Measurements from ENCODE around the gene LDLR.

- no peak for TF ChIP-seq EP300 (IDR thresholded peaks at IDR 0.05)
- no peak for TF ChIP-seq CTCF (IDR thresholded peaks at IDR 0.05)
- TF ChIP-seq KDM5A (IDR thresholded peaks at IDR 0.05): no peak
- no peak for TF ChIP-seq CEBPB (IDR thresholded peaks at IDR 0.05)
- TF ChIP-seq RAD21 (conservative IDR thresholded peaks at IDR 0.05 in 1 of 2, IDR thresholded peaks at IDR 0.05 in 1 of 2): no peak
- no peak for TF ChIP-seq FOSL2 (IDR thresholded peaks at IDR 0.05)
- TF ChIP-seq FOSL2 (CRISPR knock-in tag; IDR thresholded peaks at IDR 0.05): no peak
- no peak for TF ChIP-seq MYC (IDR thresholded peaks at IDR 0.05; ENCODE audit: borderline replicate concordance, low read length)
- TF ChIP-seq, protein P1, sequence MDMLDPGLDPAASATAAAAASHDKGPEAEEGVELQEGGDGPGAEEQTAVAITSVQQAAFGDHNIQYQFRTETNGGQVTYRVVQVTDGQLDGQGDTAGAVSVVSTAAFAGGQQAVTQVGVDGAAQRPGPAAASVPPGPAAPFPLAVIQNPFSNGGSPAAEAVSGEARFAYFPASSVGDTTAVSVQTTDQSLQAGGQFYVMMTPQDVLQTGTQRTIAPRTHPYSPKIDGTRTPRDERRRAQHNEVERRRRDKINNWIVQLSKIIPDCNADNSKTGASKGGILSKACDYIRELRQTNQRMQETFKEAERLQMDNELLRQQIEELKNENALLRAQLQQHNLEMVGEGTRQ (IDR thresholded peaks at IDR 0.05): no peak
- TF ChIP-seq POLR2A (IDR thresholded peaks at IDR 0.05; ENCODE audit: low read length): no peak
- TF ChIP-seq, protein P2, sequence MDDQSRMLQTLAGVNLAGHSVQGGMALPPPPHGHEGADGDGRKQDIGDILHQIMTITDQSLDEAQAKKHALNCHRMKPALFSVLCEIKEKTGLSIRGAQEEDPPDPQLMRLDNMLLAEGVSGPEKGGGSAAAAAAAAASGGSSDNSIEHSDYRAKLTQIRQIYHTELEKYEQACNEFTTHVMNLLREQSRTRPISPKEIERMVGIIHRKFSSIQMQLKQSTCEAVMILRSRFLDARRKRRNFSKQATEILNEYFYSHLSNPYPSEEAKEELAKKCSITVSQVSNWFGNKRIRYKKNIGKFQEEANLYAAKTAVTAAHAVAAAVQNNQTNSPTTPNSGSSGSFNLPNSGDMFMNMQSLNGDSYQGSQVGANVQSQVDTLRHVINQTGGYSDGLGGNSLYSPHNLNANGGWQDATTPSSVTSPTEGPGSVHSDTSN (IDR thresholded peaks at IDR 0.05): no peak
Observed at GRCh38 chr19:11164296-11164695, 75.0 kb downstream of the LDLR start.
